ENCODE data around the gene IL1RAPL2.

DNA sequence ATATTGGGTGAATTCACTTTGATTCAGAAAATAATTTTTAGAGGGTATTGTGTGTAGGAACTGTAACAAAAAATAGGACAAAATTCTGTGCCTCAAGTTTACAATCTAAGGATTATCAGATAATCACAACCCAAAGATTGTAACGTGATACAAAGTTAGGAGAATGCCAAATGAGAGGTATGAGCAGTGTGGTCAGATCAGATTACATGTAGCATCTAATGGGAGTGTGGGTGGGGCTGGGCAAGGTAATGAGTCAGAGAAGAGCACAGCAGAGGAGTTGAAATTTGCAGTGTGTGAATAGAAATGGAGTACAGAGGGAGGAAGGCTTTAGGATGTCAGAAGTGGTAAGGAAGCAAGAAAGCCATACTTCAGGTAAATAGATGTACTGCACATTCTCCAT is 757.9 kb downstream of the IL1RAPL2 start:
- no peak for TF ChIP-seq REST (tag by site-specific recombination; IDR thresholded peaks at IDR 0.05)
- TF ChIP-seq, protein P1, sequence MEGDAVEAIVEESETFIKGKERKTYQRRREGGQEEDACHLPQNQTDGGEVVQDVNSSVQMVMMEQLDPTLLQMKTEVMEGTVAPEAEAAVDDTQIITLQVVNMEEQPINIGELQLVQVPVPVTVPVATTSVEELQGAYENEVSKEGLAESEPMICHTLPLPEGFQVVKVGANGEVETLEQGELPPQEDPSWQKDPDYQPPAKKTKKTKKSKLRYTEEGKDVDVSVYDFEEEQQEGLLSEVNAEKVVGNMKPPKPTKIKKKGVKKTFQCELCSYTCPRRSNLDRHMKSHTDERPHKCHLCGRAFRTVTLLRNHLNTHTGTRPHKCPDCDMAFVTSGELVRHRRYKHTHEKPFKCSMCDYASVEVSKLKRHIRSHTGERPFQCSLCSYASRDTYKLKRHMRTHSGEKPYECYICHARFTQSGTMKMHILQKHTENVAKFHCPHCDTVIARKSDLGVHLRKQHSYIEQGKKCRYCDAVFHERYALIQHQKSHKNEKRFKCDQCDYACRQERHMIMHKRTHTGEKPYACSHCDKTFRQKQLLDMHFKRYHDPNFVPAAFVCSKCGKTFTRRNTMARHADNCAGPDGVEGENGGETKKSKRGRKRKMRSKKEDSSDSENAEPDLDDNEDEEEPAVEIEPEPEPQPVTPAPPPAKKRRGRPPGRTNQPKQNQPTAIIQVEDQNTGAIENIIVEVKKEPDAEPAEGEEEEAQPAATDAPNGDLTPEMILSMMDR (tag by site-specific recombination; IDR thresholded peaks at IDR 0.05), result no peak

Measured in HEK293 (cell line).